Activated B cell treated with CpG ODN at 0.5 μM for 24 hours (primary cell): ENCODE measurements around the gene RTCA. TPM values are rescaled to one million over a fixed set of nuclear protein-coding genes. Genes with fewer than 3 reads are reported as not detected.
"Not testable (repeated sequence)": the region's sequence is repeated elsewhere in the genome, so short reads cannot be mapped to it uniquely, and the experiment has no call there.

Experiments used
- ATAC-seq: fragments of 200-7000 bp; cut with Tn5 transposase; one replicate; pipeline ENCODE4 v1.10.0; 2021; ENCODE audit warnings: low read depth, mild to moderate bottlenecking, moderate library complexity
- CTCF ChIA-PET: fragments of 350-600 bp; sonication (Branson Sonifier 250); formaldehyde crosslinking; loops from one replicate; lab custom pipeline; 2021; ENCODE audit warnings: antibody characterized with exemption; lab: Charles Lee
- POLR2A ChIA-PET: fragments of 350-600 bp; sonication (Branson Sonifier 250); formaldehyde crosslinking; loops from one replicate; lab custom pipeline; 2021; ENCODE audit warnings: antibody characterized with exemption; lab: Charles Lee
- DNase-seq: peaks from one replicate; pipeline ENCODE4 v3.0.0; 2022
- H3K27ac Mint-ChIP-seq: one replicate; pipeline ENCODE4 v1.8.0; 2020; ENCODE audit warnings: mixed read lengths
- H3K27me3 Mint-ChIP-seq: one replicate; pipeline ENCODE4 v1.8.0; 2021; ENCODE audit warnings: mixed read lengths
- H3K36me3 Mint-ChIP-seq: one replicate; pipeline ENCODE4 v1.8.0; 2021; ENCODE audit warnings: low read depth, mixed read lengths
- H3K4me1 Mint-ChIP-seq: one replicate; pipeline ENCODE4 v1.8.0; 2021; ENCODE audit warnings: mixed read lengths
- H3K4me3 Mint-ChIP-seq: one replicate; pipeline ENCODE4 v1.8.0; 2020; ENCODE audit warnings: mild to moderate bottlenecking, mixed read lengths
- H3K9me3 Mint-ChIP-seq: one replicate; pipeline ENCODE4 v1.8.0; 2020; ENCODE audit warnings: mixed read lengths
- intact Hi-C: fragments of 100-400 bp; cut with micrococcal nuclease; formaldehyde crosslinking; loops from one replicate; pipeline ENCODE4 v1.15.1; 2024
- total RNA-seq: library from RNA; stranded (reverse); gene quantifications from 2 replicates; pipeline ENCODE4 v1.2.3, GENCODE V29; 2022
- TF ChIP-seq, protein P1 (sequence below): fragments of 200-600 bp; IDR thresholded peaks from one replicate; pipeline ENCODE4 v1.8.0; 2022; ENCODE audit warnings: antibody characterized with exemption, mild to moderate bottlenecking

Gene RTCA
- total RNA-seq, 1 donor from 2014 or later = 34.5 TPM

DNA sequence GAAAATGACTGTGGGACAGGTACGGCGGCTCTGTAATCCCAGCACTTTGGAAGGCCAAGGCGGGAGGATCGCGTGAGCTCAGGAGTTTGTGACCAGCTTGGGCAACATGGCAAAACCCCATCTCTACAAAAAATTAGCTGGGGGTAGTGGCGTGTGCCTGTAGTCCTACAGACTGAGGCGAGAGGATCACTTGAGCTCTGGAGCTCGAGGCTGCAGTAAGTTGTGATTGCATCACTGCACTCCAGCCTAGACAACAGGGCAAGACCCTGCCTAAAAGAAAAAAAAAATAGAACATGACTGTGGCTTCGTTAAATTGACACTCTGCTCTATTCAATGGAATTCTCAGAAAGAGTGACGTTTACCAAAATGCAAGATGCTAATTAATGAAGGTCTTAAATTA, 12.5 kb upstream of the RTCA start:
- CTCF ChIA-PET = no interaction called here
- H3K4me1 Mint-ChIP-seq = no peaks in the 10 kb centered on the region
- H3K27ac Mint-ChIP-seq = no peak overlapping the region
- intact Hi-C loops = no loop called here
- H3K27me3 Mint-ChIP-seq = peaks cover 5% of the 10 kb centered on the region
- TF ChIP-seq, protein P1, sequence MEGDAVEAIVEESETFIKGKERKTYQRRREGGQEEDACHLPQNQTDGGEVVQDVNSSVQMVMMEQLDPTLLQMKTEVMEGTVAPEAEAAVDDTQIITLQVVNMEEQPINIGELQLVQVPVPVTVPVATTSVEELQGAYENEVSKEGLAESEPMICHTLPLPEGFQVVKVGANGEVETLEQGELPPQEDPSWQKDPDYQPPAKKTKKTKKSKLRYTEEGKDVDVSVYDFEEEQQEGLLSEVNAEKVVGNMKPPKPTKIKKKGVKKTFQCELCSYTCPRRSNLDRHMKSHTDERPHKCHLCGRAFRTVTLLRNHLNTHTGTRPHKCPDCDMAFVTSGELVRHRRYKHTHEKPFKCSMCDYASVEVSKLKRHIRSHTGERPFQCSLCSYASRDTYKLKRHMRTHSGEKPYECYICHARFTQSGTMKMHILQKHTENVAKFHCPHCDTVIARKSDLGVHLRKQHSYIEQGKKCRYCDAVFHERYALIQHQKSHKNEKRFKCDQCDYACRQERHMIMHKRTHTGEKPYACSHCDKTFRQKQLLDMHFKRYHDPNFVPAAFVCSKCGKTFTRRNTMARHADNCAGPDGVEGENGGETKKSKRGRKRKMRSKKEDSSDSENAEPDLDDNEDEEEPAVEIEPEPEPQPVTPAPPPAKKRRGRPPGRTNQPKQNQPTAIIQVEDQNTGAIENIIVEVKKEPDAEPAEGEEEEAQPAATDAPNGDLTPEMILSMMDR = no peak
- H3K36me3 Mint-ChIP-seq = no peaks in the 10 kb centered on the region
- POLR2A ChIA-PET = no interaction called here
- DNase-seq = no peak
- ATAC-seq = no peak
- no peaks in the 10 kb centered on the region for H3K9me3 Mint-ChIP-seq
- no peak overlapping the region for H3K4me3 Mint-ChIP-seq

DNA sequence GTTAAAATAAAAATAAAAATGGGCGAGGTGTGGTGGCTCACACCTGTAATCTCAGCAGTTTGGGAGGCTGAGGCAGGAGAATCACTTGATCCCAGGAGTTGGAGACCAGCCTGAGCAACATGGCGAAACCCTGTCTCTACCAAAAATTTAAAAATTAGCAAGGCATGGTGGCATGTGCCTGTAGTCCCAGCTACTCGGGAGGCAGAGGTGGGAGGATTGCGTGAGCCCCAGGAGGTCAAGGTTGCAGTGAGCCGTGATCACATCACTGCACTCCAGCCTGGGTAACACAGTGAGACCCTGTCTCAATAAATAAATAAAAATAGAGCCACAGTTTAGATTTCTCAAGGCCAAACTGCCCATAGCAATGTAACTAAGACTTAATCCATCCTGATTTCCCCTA, 9.7 kb upstream of the RTCA start:
- H3K36me3 Mint-ChIP-seq, H3K27ac Mint-ChIP-seq, H3K4me1 Mint-ChIP-seq, H3K4me3 Mint-ChIP-seq, ATAC-seq, intact Hi-C loops, DNase-seq, H3K9me3 Mint-ChIP-seq, H3K27me3 Mint-ChIP-seq, CTCF ChIA-PET, POLR2A ChIA-PET: not testable (repeated sequence)

- H3K9me3 Mint-ChIP-seq, intact Hi-C loops, H3K4me3 Mint-ChIP-seq, POLR2A ChIA-PET, H3K27me3 Mint-ChIP-seq, ATAC-seq, H3K36me3 Mint-ChIP-seq, H3K4me1 Mint-ChIP-seq, H3K27ac Mint-ChIP-seq, CTCF ChIA-PET, DNase-seq: not testable (repeated sequence)
Observed at GRCh38 chr1:100258427-100258826, 7.6 kb upstream of the RTCA start.

GRCh38 chr1:100261686-100262085, 4.3 kb upstream of the RTCA start:
- no peak overlapping the region for H3K27ac Mint-ChIP-seq
- H3K27me3 Mint-ChIP-seq = no peaks in the 10 kb centered on the region
- H3K36me3 Mint-ChIP-seq = peaks cover 12% of the 10 kb centered on the region
- POLR2A ChIA-PET = no interaction called here
- no peak for ATAC-seq
- CTCF ChIA-PET = no interaction called here
- H3K9me3 Mint-ChIP-seq = no peaks in the 10 kb centered on the region
- peaks cover 14% of the 10 kb centered on the region for H3K4me1 Mint-ChIP-seq
- intact Hi-C loops = no loop called here
- H3K4me3 Mint-ChIP-seq = no peak overlapping the region
- TF ChIP-seq, protein P1 = no peak
- DNase-seq = no peak

DNA sequence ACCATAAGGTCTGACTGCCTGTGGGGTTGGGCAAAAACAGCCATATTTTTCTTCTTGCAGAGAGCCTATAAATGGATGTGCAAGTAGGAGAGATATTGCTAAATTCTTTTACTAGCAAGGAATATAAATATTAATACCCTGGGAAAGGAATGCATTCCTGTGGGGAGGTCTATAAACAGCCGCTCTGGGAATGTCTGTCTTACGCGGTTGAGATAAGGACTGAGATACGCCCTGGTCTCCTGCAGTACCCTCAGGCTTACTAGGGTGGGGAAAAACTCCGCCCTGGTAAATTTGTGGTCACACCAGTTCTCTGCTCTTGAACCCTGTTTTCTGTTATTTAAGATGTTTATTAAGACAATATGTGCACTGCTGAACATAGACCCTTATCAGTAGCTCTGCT, 1.9 kb upstream of the RTCA start:
- ATAC-seq, intact Hi-C loops, H3K27ac Mint-ChIP-seq, H3K9me3 Mint-ChIP-seq, DNase-seq, POLR2A ChIA-PET, H3K4me3 Mint-ChIP-seq, H3K27me3 Mint-ChIP-seq: not testable (repeated sequence)
- peaks cover 26% of the 10 kb centered on the region for H3K36me3 Mint-ChIP-seq
- peaks cover 29% of the 10 kb centered on the region for H3K4me1 Mint-ChIP-seq
- CTCF ChIA-PET = interaction anchor here (0.5 kb wide), 1 partner anchor 16 kb away, joined by 3 read pairs; no protein-coding TSS in a partner anchor

DNA sequence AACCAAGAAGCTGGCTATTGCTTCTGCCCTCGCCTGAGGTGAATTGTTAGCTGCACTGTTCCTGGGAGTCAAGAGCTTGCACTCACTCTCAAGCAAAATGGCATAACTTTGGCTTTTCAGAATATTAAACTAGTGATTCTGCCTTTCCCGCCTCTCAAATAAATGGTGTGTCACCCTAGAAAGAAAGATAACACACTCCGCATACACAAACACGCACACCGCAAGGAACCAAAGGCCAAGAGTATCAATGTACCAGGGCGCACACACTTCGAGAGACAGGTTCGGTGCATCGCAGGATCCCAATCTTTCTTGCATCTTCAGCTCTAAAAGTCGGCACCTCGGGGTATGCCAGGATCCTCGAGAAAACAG, 470 bp upstream of the RTCA start:
- peaks cover 36% of the 10 kb centered on the region for H3K36me3 Mint-ChIP-seq
- intact Hi-C loops = loop anchor here (5.0 kb wide), 1 partner anchor 413 kb away; the partner anchor contains the start of gene AGL
- TF ChIP-seq, protein P1 = no peak
- ChIA-PET POLR2A (interaction anchor here (0.5 to 3.0 kb wide), 11 partner anchors 10 to 295 kb away, joined by 3 to 36 read pairs (median 4); partner anchors contain the start of genes CDC14A, DBT, SASS6 and SLC35A3), CTCF (interaction anchor here (1.3 kb wide), 1 partner anchor 86 kb away, joined by 5 read pairs; no protein-coding TSS in a partner anchor)
- H3K4me3 Mint-ChIP-seq = peak overlapping the region; percentile 100
- H3K27me3 Mint-ChIP-seq = no peaks in the 10 kb centered on the region
- peaks cover 36% of the 10 kb centered on the region for H3K4me1 Mint-ChIP-seq
- DNase-seq (no peak), ATAC-seq (peak; percentile 4)
- H3K9me3 Mint-ChIP-seq = no peaks in the 10 kb centered on the region
- H3K27ac Mint-ChIP-seq = peak overlapping the region; percentile 98
